Lung (tissue), 12 donors: ENCODE data around the gene DIP2C. TPM values are rescaled to one million over a fixed set of nuclear protein-coding genes. Genes with fewer than 3 reads are reported as not detected.

ENCODE experiments used
- ATAC-seq: fragments of 200-7000 bp; cut with Tn5 transposase; one replicate; pipeline ENCODE4 v1.9.1; 2020; ENCODE audit warnings: moderate number of reproducible peaks; ENCODE audit not compliant: insufficient read depth, low FRiP score
- DNase-seq, 3 donors: peaks; one replicate each; pipeline ENCODE4 v3.0.0-alpha.2; 2013 to 2017
- H3K27ac ChIP-seq, 2 donors: one replicate each; pipeline ENCODE4 v1.5.1; 2013; ENCODE audit warnings: mild to moderate bottlenecking in 2 of 2, moderate library complexity in 2 of 2, control low read depth in 1 of 2, inconsistent platforms in 1 of 2, low read depth in 1 of 2, low read length in 1 of 2
- H3K27me3 ChIP-seq, 3 donors: one replicate each; pipeline ENCODE4 v1.5.1; 2013; ENCODE audit warnings: low read length in 2 of 3; ENCODE audit not compliant: control insufficient read depth in 3 of 3, insufficient read depth in 3 of 3
- H3K36me3 ChIP-seq, 4 donors: one replicate each; pipeline ENCODE4 v1.5.1; 2013; ENCODE audit warnings: low read length in 4 of 4, mild to moderate bottlenecking in 1 of 4, moderate library complexity in 1 of 4; ENCODE audit not compliant: control insufficient read depth in 4 of 4, insufficient read depth in 4 of 4
- H3K4me1 ChIP-seq, 5 donors: one replicate each; pipeline ENCODE4 v1.5.1; 2013; ENCODE audit warnings: low read length in 5 of 5, mild to moderate bottlenecking in 2 of 5, moderate library complexity in 1 of 5; ENCODE audit not compliant: control insufficient read depth in 5 of 5, insufficient read depth in 5 of 5
- H3K4me3 ChIP-seq: one replicate; pipeline ENCODE4 v1.5.1; 2013; ENCODE audit warnings: mild to moderate bottlenecking, control low read depth, moderate library complexity
- H3K9ac ChIP-seq, 2 donors: one replicate each; pipeline ENCODE4 v1.5.1; 2013; ENCODE audit warnings: low read length in 2 of 2, control low read depth in 1 of 2; ENCODE audit not compliant: insufficient read depth in 1 of 2
- H3K9me3 ChIP-seq, 4 donors: one replicate each; pipeline ENCODE4 v1.5.1; 2013; ENCODE audit warnings: low read length in 3 of 4, mild to moderate bottlenecking in 1 of 4, moderate library complexity in 1 of 4; ENCODE audit not compliant: control insufficient read depth in 4 of 4, insufficient read depth in 3 of 4
- CTCF ChIP-seq: IDR thresholded peaks from 2 replicates; pipeline ENCODE4 v1.5.1; 2012; ENCODE audit warnings: mild to moderate bottlenecking; ENCODE audit errors: control extremely low read depth, extremely low read depth
- WGBS, 2 donors: extraction: QIAGEN DNeasy Blood & Tissue Kit; methylation state at CpG; one replicate each; pipeline ENCODE4 v1.1.7; 2013; 5-methylcytosine and 5-hydroxymethylcytosine counted together
- polyA plus RNA-seq, 2 donors: library from polyadenylated mRNA; stranded (reverse); fragments of 200-250 nt; gene quantifications; one replicate each; pipeline ENCODE4 v1.2.1, GENCODE V29; 2013
- total RNA-seq, 2 donors: library from RNA; depleted of rRNA in 1 of 2; stranded (reverse); fragments of >200 nt in 1 of 2; gene quantifications; one replicate each; pipeline ENCODE4 v1.2.1, GENCODE V29; 2014 to 2021
- donor health status: control.
- donor health status: control.
- donor health status: Bipolar disorder and iron deficiency.
- donor health status: healthy.
- donor health status: DM: yes; HTN: yes; CAD: no.

The DIP2C gene
- total and polyA plus RNA-seq, 4 donors = 3.6 to 20.0 (median 9.5) TPM

- Histone ChIP-seq H3K27me3 (no peaks in the 10 kb centered on the region), H3K27ac (no peak overlapping the region), H3K4me1 (no peaks in the 10 kb centered on the region), H3K36me3 (peaks cover 32 to 55% (median 42%) of the 10 kb centered on the region in 4 donors), H3K9me3 (no peaks in the 10 kb centered on the region), H3K4me3 (no peak overlapping the region), H3K9ac (no peak overlapping the region)
- DNase-seq (no peak), ATAC-seq (no peak)
- TF ChIP-seq CTCF = no peak
- 92 to 94% methylated on average over 4 of the region's 4 CpGs for WGBS, 2 donors
Measured at GRCh38 chr10:247480-247879, 442.0 kb downstream of the DIP2C start.

- no peak overlapping the region for H3K4me3 ChIP-seq
- H3K4me1 ChIP-seq = no peaks in the 10 kb centered on the region
- no peaks in the 10 kb centered on the region for H3K9me3 ChIP-seq
- no peak overlapping the region for H3K27ac ChIP-seq
- TF ChIP-seq CTCF = no peak
- no peak for ATAC-seq
- no peak overlapping the region for H3K9ac ChIP-seq
- no peak for DNase-seq
- 82 to 93% methylated on average over 9 of the region's 9 CpGs for WGBS, 2 donors
- H3K27me3 ChIP-seq = no peaks in the 10 kb centered on the region
- peaks cover 28 to 49% (median 37%) of the 10 kb centered on the region in 4 donors for H3K36me3 ChIP-seq
Measured at GRCh38 chr10:246431-246830, 443.0 kb downstream of the DIP2C start.

DNA sequence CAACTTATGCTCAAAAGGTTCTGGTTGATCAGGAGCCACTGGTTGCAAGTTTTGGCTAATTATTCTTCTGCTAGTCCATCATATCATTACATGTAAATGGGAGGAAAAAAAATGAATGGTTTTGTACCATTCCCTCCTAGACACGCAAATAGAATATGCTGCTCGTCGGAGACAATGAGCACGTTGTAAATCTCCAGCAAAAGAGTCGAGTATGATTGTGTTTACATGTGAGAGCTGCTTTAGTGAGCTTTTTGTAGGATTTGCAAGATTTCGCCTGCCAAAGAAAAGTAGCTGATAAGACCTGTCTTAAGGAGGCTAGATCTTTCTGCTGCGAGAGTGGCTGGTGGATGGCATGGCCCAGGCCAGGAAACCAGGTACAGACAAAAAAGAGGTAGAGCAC is 445.2 kb downstream of the DIP2C start:
- Histone ChIP-seq H3K4me3 (no peak overlapping the region), H3K36me3 (peaks cover 24 to 41% (median 27%) of the 10 kb centered on the region in 4 donors), H3K27ac (no peak overlapping the region), H3K9ac (no peak overlapping the region), H3K4me1 (no peaks in the 10 kb centered on the region), H3K27me3 (no peaks in the 10 kb centered on the region), H3K9me3 (no peaks in the 10 kb centered on the region)
- 85 to 90% methylated on average over 7 of the region's 7 CpGs for WGBS, 2 donors
- DNase-seq (no peak), ATAC-seq (no peak)
- no peak for TF ChIP-seq CTCF

GRCh38 chr10:241966-242643 is 447.4 kb downstream of the DIP2C start:
- no peak for TF ChIP-seq CTCF
- Histone ChIP-seq H3K9me3 (no peaks in the 10 kb centered on the region), H3K4me3 (no peak overlapping the region), H3K9ac (no peak overlapping the region), H3K4me1 (no peaks in the 10 kb centered on the region), H3K27ac (no peak overlapping the region), H3K36me3 (peaks cover 12 to 30% (median 17%) of the 10 kb centered on the region in 4 donors), H3K27me3 (no peaks in the 10 kb centered on the region)
- DNase-seq (no peak), ATAC-seq (no peak)
- 79 to 83% methylated on average over 9 of the region's 9 CpGs for WGBS, 2 donors
